Measurements from ENCODE around the gene RFTN1.

DNA sequence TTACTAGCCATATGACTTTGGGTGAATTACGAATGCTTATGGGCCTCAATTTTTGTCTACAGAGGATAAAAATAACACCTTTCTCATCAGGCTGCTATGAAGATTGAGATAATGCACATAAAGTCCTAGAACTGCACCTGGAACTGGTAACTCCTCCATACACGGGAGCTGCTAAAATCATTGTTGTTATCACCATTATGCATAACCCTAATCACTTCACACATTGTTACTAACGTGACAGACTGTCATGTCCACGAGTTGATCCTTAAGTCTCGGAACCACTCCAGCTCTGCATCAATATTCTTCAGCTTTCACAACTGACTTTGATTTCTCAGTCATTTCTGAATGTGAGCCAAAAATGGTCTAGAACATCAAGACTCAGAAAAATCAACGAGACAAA lies 64.1 kb downstream of the RFTN1 start:
- TF ChIP-seq GABPA (tag; conservative IDR thresholded peaks at IDR 0.05; ENCODE audit: low read depth) (no peak), ASH1L (IDR thresholded peaks at IDR 0.05; ENCODE audit: borderline replicate concordance, low read depth, partially characterized antibody) (no peak), RFX5 (IDR thresholded peaks at IDR 0.05; ENCODE audit: low read depth, low read length) (no peak), RNF2 (IDR thresholded peaks at IDR 0.05) (no peak), USF2 (CRISPR knock-in tag; IDR thresholded peaks at IDR 0.05) (no peak), BRF2 (IDR thresholded peaks at IDR 0.05; ENCODE audit: borderline replicate concordance, insufficient read depth, insufficient read length) (no peak), BCLAF1 (IDR thresholded peaks at IDR 0.05; ENCODE audit: borderline replicate concordance in 1 of 2, control insufficient read depth in 1 of 2, low read depth in 2 of 2, low read length in 1 of 2) (no peak), GTF2F1 (IDR thresholded peaks at IDR 0.05; ENCODE audit: low read depth, low read length) (no peak)
- TF ChIP-seq, protein P1, sequence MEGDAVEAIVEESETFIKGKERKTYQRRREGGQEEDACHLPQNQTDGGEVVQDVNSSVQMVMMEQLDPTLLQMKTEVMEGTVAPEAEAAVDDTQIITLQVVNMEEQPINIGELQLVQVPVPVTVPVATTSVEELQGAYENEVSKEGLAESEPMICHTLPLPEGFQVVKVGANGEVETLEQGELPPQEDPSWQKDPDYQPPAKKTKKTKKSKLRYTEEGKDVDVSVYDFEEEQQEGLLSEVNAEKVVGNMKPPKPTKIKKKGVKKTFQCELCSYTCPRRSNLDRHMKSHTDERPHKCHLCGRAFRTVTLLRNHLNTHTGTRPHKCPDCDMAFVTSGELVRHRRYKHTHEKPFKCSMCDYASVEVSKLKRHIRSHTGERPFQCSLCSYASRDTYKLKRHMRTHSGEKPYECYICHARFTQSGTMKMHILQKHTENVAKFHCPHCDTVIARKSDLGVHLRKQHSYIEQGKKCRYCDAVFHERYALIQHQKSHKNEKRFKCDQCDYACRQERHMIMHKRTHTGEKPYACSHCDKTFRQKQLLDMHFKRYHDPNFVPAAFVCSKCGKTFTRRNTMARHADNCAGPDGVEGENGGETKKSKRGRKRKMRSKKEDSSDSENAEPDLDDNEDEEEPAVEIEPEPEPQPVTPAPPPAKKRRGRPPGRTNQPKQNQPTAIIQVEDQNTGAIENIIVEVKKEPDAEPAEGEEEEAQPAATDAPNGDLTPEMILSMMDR (IDR thresholded peaks at IDR 0.05 in 2 of 3, conservative IDR thresholded peaks at IDR 0.05 in 1 of 3; ENCODE audit: insufficient read depth in 2 of 3, low read depth in 1 of 3, low read length in 3 of 3) = no peak
